DND-41 (cell line): ENCODE measurements around the gene VIPAS39.

Experiments
- ATAC-seq: fragments of 200-7000 bp; cut with Tn5 transposase; 3 replicates; pipeline ENCODE4 v1.9.1; 2021; ENCODE audit warnings: low read depth; ENCODE audit not compliant: insufficient read depth
- DNase-seq: peaks from one replicate; pipeline ENCODE4 v3.0.0-alpha.2; 2020
- H2AFZ ChIP-seq: 2 replicates; pipeline ENCODE4 v1.6.0; 2012; ENCODE audit warnings: low read depth, low read length
- H3K27ac ChIP-seq: 2 replicates; pipeline ENCODE4 v1.5.1; 2012; ENCODE audit warnings: low read length, inconsistent platforms
- H3K27me3 ChIP-seq: fragments of 200-600 bp; sonication (generic); 2 replicates; pipeline ENCODE4 v1.6.0; 2012; ENCODE audit warnings: low read length, mild to moderate bottlenecking, inconsistent platforms; ENCODE audit not compliant: insufficient read depth, poor library complexity
- H3K36me3 ChIP-seq: 2 replicates; pipeline ENCODE4 v1.5.1; 2012; ENCODE audit warnings: low read length, inconsistent platforms; ENCODE audit not compliant: insufficient read depth
- H3K4me1 ChIP-seq: 2 replicates; pipeline ENCODE4 v1.5.1; 2012; ENCODE audit warnings: mild to moderate bottlenecking, low read length; ENCODE audit not compliant: insufficient read depth
- H3K4me2 ChIP-seq: 2 replicates; pipeline ENCODE4 v1.6.0; 2012; ENCODE audit warnings: mild to moderate bottlenecking, moderate library complexity, low read length, inconsistent platforms; ENCODE audit not compliant: insufficient read depth
- H3K4me3 ChIP-seq, 2 experiments: fragments of 200-600 bp in 1 of 2; shearing (Covaris generic) in 1 of 2; 2 replicates each; pipeline ENCODE4 v1.5.1; 2012 to 2016; ENCODE audit warnings: inconsistent platforms in 2 of 2, low read length in 2 of 2, mild to moderate bottlenecking in 2 of 2, low read depth in 1 of 2, moderate library complexity in 1 of 2
- H3K79me2 ChIP-seq: 2 replicates; pipeline ENCODE4 v1.6.0; 2012; ENCODE audit warnings: low read length, inconsistent platforms; ENCODE audit not compliant: insufficient read depth
- H3K9ac ChIP-seq: 2 replicates; pipeline ENCODE4 v1.6.0; 2012; ENCODE audit warnings: low read depth, mild to moderate bottlenecking, inconsistent platforms, low read length, moderate library complexity
- H3K9me3 ChIP-seq: 2 replicates; pipeline ENCODE4 v1.5.1; 2012; ENCODE audit warnings: low read length, moderate library complexity, mild to moderate bottlenecking, inconsistent platforms; ENCODE audit not compliant: insufficient read depth, severe bottlenecking
- H4K20me1 ChIP-seq: 2 replicates; pipeline ENCODE4 v1.6.0; 2012; ENCODE audit warnings: low read length; ENCODE audit not compliant: insufficient read depth
- EZH2 ChIP-seq: IDR thresholded peaks from 3 replicates; pipeline ENCODE4 v1.6.1; 2012; ENCODE audit warnings: borderline replicate concordance, low read depth, mild to moderate bottlenecking, moderate library complexity, low read length, inconsistent platforms; ENCODE audit not compliant: severe bottlenecking
- TF ChIP-seq, protein P1 (sequence below): IDR thresholded peaks from 2 replicates; pipeline ENCODE4 v1.5.1; 2012; ENCODE audit warnings: borderline replicate concordance, low read length, moderate library complexity, mild to moderate bottlenecking; ENCODE audit not compliant: poor library complexity, severe bottlenecking; ENCODE audit errors: extremely low read depth

VIPAS39 gene

DNA sequence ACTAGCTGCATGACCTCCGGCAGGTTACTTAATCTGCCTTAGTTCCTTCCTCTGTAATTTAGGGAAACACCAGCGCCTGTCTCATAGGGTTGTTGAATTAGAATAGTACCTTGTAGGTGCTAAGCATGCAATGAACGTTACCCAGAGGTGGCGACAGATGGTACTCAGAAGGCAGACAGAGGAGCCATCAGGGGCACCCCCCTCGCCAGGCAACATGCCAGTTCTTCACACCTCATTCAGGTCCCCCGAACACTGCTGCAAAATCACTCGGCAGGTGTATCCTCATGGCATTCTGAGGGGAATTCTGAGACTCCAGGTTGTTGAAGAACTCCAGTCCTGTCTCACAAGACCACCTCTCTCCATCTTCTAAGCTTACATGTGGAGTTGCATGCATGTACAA, 31.2 kb upstream of the VIPAS39 start:
- no peak for DNase-seq

DNA sequence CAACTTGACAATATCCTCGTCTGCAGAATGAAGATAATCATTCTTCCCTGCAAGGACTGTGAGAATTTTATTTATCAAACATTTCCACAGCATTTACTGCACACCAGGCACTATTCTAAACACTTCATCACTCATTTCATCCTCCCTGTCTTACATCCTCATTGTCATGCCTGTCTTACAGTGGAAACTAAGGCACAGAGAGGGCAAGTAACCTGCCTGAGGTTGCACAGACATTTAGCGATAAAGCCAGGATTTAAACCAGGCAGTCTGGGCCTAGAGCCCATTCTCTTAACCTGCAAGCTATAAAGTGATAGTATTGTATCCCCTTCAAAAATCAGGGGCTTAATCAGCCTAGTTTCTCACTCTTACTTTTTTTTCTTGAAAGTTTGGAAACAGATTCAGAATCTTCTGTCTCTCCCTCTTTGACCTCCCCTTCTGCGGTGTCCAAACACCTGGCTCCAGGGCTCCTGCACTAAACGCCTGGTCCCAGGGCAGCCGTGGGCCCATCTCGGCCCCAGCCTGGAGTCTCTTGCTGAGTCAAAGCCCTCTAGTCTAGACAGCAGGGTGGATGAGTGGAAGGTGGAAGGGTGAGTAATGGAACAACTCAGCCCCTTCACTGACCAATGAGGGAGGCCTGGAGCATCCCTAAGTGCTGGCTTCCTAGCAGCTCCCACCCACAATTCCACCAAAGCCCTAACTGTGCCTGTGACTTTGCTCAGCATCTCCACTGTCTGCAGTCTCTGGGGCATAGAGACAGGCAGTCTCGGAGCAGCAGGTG, 28.7 kb upstream of the VIPAS39 start:
- no peaks in the 10 kb centered on the region for H3K9me3 ChIP-seq

More for the DNA sequence above, 31.2 kb upstream of the VIPAS39 start:
- no peaks in the 10 kb centered on the region for H3K9me3 ChIP-seq
- no peak overlapping the region for H3K4me3 ChIP-seq
- H3K9ac ChIP-seq, result no peak overlapping the region
- H3K4me2 ChIP-seq, result no peak overlapping the region
- no peak for ATAC-seq
- no peaks in the 10 kb centered on the region for H4K20me1 ChIP-seq
- H3K27ac ChIP-seq, result no peak overlapping the region
- no peaks in the 10 kb centered on the region for H3K27me3 ChIP-seq
- H3K36me3 ChIP-seq, result no peaks in the 10 kb centered on the region
- H2AFZ ChIP-seq, result no peak overlapping the region
- no peaks in the 10 kb centered on the region for H3K4me1 ChIP-seq
- no peak for TF ChIP-seq EZH2
- TF ChIP-seq, protein P1, sequence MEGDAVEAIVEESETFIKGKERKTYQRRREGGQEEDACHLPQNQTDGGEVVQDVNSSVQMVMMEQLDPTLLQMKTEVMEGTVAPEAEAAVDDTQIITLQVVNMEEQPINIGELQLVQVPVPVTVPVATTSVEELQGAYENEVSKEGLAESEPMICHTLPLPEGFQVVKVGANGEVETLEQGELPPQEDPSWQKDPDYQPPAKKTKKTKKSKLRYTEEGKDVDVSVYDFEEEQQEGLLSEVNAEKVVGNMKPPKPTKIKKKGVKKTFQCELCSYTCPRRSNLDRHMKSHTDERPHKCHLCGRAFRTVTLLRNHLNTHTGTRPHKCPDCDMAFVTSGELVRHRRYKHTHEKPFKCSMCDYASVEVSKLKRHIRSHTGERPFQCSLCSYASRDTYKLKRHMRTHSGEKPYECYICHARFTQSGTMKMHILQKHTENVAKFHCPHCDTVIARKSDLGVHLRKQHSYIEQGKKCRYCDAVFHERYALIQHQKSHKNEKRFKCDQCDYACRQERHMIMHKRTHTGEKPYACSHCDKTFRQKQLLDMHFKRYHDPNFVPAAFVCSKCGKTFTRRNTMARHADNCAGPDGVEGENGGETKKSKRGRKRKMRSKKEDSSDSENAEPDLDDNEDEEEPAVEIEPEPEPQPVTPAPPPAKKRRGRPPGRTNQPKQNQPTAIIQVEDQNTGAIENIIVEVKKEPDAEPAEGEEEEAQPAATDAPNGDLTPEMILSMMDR, result no peak
- no peaks in the 10 kb centered on the region for H3K79me2 ChIP-seq

DNA sequence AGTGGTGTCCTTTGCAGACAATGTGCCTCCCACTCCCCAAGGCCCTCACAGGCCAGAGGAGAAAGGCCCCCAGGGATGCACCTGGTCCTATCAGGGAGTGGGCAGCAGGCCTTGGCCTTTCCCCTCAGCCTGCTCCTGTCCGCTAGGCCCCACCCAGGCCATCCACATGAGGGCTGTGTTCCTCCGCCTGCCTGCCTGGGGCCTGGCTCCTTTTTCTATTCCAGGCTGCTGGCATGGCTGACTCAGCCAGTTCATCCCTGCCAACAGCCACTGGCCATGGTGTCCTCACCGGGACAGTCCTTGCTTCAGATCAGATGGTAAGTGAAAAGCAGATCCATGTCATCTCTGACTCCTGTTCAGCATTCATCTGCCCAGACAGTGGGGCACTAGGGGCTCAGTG, 27.9 kb upstream of the VIPAS39 start:
- ATAC-seq (no peak), DNase-seq (no peak)
- no peaks in the 10 kb centered on the region for H3K9me3 ChIP-seq
- no peaks in the 10 kb centered on the region for H3K27me3 ChIP-seq
- H2AFZ ChIP-seq, result no peak overlapping the region
- H3K4me1 ChIP-seq, result no peaks in the 10 kb centered on the region
- no peaks in the 10 kb centered on the region for H4K20me1 ChIP-seq
- no peaks in the 10 kb centered on the region for H3K79me2 ChIP-seq
- H3K4me3 ChIP-seq, result no peak overlapping the region
- H3K9ac ChIP-seq, result no peak overlapping the region
- H3K36me3 ChIP-seq, result no peaks in the 10 kb centered on the region
- no peak overlapping the region for H3K27ac ChIP-seq
- H3K4me2 ChIP-seq, result no peak overlapping the region
- no peak for TF ChIP-seq EZH2
- TF ChIP-seq, protein P1, result no peak

More for the DNA sequence above, 28.7 kb upstream of the VIPAS39 start:
- no peak for ATAC-seq
- H2AFZ ChIP-seq, result no peak overlapping the region
- no peak overlapping the region for H3K27ac ChIP-seq
- H4K20me1 ChIP-seq, result no peaks in the 10 kb centered on the region
- H3K4me1 ChIP-seq, result no peaks in the 10 kb centered on the region
- no peak overlapping the region for H3K4me3 ChIP-seq
- no peaks in the 10 kb centered on the region for H3K36me3 ChIP-seq
- no peak for DNase-seq
- H3K4me2 ChIP-seq, result no peak overlapping the region
- TF ChIP-seq EZH2, result no peak
- TF ChIP-seq, protein P1, result no peak
- H3K79me2 ChIP-seq, result no peaks in the 10 kb centered on the region
- no peak overlapping the region for H3K9ac ChIP-seq
- no peaks in the 10 kb centered on the region for H3K27me3 ChIP-seq
